Progenitor cell of endocrine pancreas (in vitro differentiated cells): Measurements from ENCODE around the gene SPECC1L. TPM values are rescaled to one million over a fixed set of nuclear protein-coding genes. Genes with fewer than 3 reads are reported as not detected.

Source experiments
- DNase-seq: peaks from one replicate; pipeline ENCODE4 v3.0.0; 2021; ENCODE audit warnings: low spot score; ENCODE audit not compliant: unreplicated experiment
- H3K27ac Mint-ChIP-seq: 2 replicates; pipeline ENCODE4 v1.8.0; 2021; ENCODE audit warnings: mild to moderate bottlenecking, moderate library complexity, mixed read lengths
- H3K27me3 Mint-ChIP-seq: 2 replicates; pipeline ENCODE4 v1.8.0; 2021; ENCODE audit warnings: mixed read lengths
- H3K36me3 Mint-ChIP-seq: 2 replicates; pipeline ENCODE4 v1.8.0; 2022; ENCODE audit warnings: mixed read lengths; ENCODE audit not compliant: insufficient read depth
- H3K4me1 Mint-ChIP-seq: 2 replicates; pipeline ENCODE4 v1.8.0; 2021; ENCODE audit warnings: low read depth, mixed read lengths
- H3K4me3 Mint-ChIP-seq: 2 replicates; pipeline ENCODE4 v1.8.0; 2021; ENCODE audit warnings: low read depth, mild to moderate bottlenecking, moderate library complexity, mixed read lengths
- H3K9me3 Mint-ChIP-seq: 2 replicates; pipeline ENCODE4 v1.8.0; 2021; ENCODE audit warnings: low read depth, mixed read lengths
- total RNA-seq: library from RNA; stranded (reverse); gene quantifications from 2 replicates; pipeline ENCODE4 v1.2.1, GENCODE V29; 2021
- TF ChIP-seq, protein P1 (sequence below): fragments of 200-600 bp; sonication (generic); IDR thresholded peaks from one replicate; pipeline ENCODE4 v1.5.0; 2021; ENCODE audit warnings: antibody characterized with exemption, mild to moderate bottlenecking; ENCODE audit not compliant: unreplicated experiment

SPECC1L gene
- total RNA-seq, 1 donor from 2014 or later, result 96.9 TPM

DNA sequence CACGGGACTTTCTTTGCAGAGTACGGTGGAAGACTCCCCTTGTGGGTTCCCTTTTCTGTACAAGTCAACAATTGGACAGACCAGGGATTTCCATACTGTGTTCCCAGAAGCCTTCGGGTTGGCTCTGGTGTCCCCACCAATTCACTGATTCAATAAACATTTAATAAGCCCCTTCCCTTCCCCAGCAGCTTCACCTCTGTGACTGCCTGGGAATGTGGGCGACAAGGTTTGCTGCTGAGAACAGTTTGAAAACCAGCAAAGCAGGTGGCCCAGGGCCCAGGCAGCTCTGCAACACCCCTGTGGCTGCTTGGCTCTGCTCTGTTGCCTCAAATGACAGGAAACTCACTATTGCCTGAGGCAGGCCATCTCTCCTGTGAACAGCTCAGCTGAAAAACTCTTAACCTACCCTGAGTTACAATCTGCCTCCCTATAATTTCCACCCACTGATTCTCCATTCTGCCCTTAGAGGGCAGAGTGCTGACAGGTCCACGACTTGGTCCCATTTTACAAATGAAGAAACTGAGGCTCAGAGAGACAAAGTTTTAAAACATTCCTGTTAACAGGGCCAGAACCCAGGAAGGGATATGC, 167.2 kb downstream of the SPECC1L start:
- Mint-ChIP-seq H3K9me3 (no peaks in the 10 kb centered on the region), H3K4me1 (no peaks in the 10 kb centered on the region), H3K4me3 (no peak overlapping the region), H3K36me3 (no peaks in the 10 kb centered on the region), H3K27ac (no peak overlapping the region), H3K27me3 (no peaks in the 10 kb centered on the region)
- TF ChIP-seq, protein P1, sequence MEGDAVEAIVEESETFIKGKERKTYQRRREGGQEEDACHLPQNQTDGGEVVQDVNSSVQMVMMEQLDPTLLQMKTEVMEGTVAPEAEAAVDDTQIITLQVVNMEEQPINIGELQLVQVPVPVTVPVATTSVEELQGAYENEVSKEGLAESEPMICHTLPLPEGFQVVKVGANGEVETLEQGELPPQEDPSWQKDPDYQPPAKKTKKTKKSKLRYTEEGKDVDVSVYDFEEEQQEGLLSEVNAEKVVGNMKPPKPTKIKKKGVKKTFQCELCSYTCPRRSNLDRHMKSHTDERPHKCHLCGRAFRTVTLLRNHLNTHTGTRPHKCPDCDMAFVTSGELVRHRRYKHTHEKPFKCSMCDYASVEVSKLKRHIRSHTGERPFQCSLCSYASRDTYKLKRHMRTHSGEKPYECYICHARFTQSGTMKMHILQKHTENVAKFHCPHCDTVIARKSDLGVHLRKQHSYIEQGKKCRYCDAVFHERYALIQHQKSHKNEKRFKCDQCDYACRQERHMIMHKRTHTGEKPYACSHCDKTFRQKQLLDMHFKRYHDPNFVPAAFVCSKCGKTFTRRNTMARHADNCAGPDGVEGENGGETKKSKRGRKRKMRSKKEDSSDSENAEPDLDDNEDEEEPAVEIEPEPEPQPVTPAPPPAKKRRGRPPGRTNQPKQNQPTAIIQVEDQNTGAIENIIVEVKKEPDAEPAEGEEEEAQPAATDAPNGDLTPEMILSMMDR, result no peak
- no peak for DNase-seq

GRCh38 chr22:24440270-24440717, 169.7 kb downstream of the SPECC1L start:
- Mint-ChIP-seq H3K36me3 (no peaks in the 10 kb centered on the region), H3K9me3 (no peaks in the 10 kb centered on the region), H3K27me3 (no peaks in the 10 kb centered on the region), H3K27ac (no peak overlapping the region), H3K4me1 (no peaks in the 10 kb centered on the region), H3K4me3 (no peak overlapping the region)
- DNase-seq, result no peak
- TF ChIP-seq, protein P1, result no peak

- no peak for DNase-seq
- no peaks in the 10 kb centered on the region for H3K4me1 Mint-ChIP-seq
- H3K9me3 Mint-ChIP-seq, result no peaks in the 10 kb centered on the region
- H3K4me3 Mint-ChIP-seq, result no peak overlapping the region
- H3K36me3 Mint-ChIP-seq, result no peaks in the 10 kb centered on the region
- no peak overlapping the region for H3K27ac Mint-ChIP-seq
- no peaks in the 10 kb centered on the region for H3K27me3 Mint-ChIP-seq
- TF ChIP-seq, protein P1, result no peak
Observed at GRCh38 chr22:24440718-24441405, 170.2 kb downstream of the SPECC1L start.

DNA sequence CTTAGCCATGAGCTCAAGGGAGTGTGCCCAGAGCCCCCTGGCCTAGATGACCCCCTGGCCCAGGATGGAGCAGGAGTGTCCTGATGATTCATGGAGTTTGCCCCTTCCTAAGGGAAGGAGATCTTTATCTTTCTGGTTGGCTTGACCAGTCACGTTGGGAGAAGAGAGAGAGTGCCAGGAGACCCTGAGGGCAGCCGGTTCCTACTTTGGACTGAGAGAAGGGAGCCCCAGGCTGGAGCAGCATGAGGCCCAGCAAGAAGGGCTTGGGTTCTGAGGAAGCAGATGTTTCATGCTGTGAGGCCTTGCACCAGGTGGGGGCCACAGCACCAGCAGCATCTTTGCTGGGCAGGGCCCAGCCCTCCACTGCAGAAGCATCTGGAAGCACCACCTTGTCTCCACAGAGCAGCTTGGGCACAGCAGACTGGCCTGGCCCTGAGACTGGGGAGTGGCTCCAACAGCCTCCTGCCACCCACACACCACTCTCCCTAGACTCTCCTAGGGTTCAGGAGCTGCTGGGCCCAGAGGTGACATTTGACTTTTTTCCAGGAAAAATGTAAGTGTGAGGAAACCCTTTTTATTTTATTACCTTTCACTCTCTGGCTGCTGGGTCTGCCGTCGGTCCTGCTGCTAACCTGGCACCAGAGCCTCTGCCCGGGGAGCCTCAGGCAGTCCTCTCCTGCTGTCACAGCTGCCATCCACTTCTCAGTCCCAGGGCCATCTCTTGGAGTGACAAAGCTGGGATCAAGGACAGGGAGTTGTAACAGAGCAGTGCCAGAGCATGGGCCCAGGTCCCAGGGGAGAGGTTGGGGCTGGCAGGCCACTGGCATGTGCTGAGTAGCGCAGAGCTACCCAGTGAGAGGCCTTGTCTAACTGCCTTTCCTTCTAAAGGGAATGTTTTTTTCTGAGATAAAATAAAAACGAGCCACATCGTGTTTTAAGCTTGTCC, 171.0 kb downstream of the SPECC1L start:
- peaks cover 8% of the 10 kb centered on the region for H3K27me3 Mint-ChIP-seq
- no peaks in the 10 kb centered on the region for H3K36me3 Mint-ChIP-seq
- no peak overlapping the region for H3K4me3 Mint-ChIP-seq
- TF ChIP-seq, protein P1, result no peak
- no peak for DNase-seq
- no peaks in the 10 kb centered on the region for H3K9me3 Mint-ChIP-seq
- no peak overlapping the region for H3K27ac Mint-ChIP-seq
- H3K4me1 Mint-ChIP-seq, result no peaks in the 10 kb centered on the region

DNA sequence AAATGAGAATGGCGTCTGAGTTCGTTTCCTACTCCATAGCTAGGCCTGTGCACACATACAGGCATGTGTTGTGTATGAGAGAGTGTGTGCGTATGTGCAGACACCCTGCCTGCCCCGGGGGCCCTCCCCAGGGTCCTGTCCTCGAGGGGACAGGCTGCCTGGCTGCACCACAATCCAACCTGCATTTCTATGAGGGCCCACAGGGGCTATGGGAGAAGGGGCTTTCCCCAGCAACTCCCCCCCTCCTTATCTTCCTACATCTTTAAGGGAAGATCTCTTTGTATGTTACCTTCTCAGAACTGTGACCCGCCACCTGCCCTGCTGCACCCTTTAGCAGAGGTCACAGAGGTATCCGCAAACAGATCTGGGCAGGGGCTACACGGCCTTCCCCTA, 171.7 kb downstream of the SPECC1L start:
- Mint-ChIP-seq H3K9me3 (no peaks in the 10 kb centered on the region), H3K36me3 (no peaks in the 10 kb centered on the region), H3K27me3 (peaks cover 10% of the 10 kb centered on the region), H3K4me1 (no peaks in the 10 kb centered on the region), H3K27ac (no peak overlapping the region), H3K4me3 (no peak overlapping the region)
- TF ChIP-seq, protein P1, result no peak
- DNase-seq, result no peak
